GM12878 (cell line): Measurements from ENCODE around the gene MTHFD2. TPM values are rescaled to one million over a fixed set of nuclear protein-coding genes. Genes with fewer than 3 reads are reported as not detected.

Source experiments
- ATAC-seq: fragments of 200-7000 bp; cut with Tn5 transposase; 3 replicates; pipeline ENCODE4 v1.9.1; 2020; ENCODE audit warnings: mild to moderate bottlenecking, moderate library complexity
- BruUV-seq: library from RNA; stranded (reverse); fragments of 400-500 nt; replicated peaks from 2 replicates; lab custom pipeline; 2021; lab: Mats Ljungman, UMichigan
- CTCF ChIA-PET: fragments of 300-600 bp; sonication (Branson Sonifier 250); formaldehyde crosslinking; extraction: SDS; loops from one replicate; lab custom pipeline; 2021; ENCODE audit warnings: inconsistent platforms; lab: Yijun Ruan, JAX
- POLR2A ChIA-PET: fragments of 350-600 bp; formaldehyde crosslinking; extraction: SDS; loops from one replicate; lab custom pipeline; 2021; ENCODE audit warnings: inconsistent platforms; lab: Charles Lee
- RAD21 ChIA-PET: fragments of 300-600 bp; sonication (Branson Sonifier 250); formaldehyde crosslinking; loops from one replicate; lab custom pipeline; 2023; ENCODE audit warnings: antibody characterized with exemption; ENCODE audit not compliant: unreplicated experiment; lab: Charles Lee
- SMC1A ChIA-PET: fragments of 300-600 bp; sonication (Branson Sonifier 250); formaldehyde crosslinking; loops from one replicate; lab custom pipeline; 2023; ENCODE audit not compliant: unreplicated experiment, uncharacterized antibody; lab: Charles Lee
- DNase-seq: peaks from one replicate; pipeline ENCODE4 v3.0.0-alpha.2; 2011; ENCODE audit warnings: low read depth, low spot score
- FAIRE-seq: peaks from 3 replicates; lab custom pipeline; 2011; peaks lifted over from hg19 to GRCh38; lab: Jason Lieb, UNC
- H2AFZ ChIP-seq: 2 replicates; pipeline ENCODE4 v1.6.0; 2011; ENCODE audit warnings: low read depth, low read length, control low read depth; ENCODE audit not compliant: control insufficient read depth
- H3K27ac ChIP-seq: 2 replicates; pipeline ENCODE4 v1.5.1; 2011; ENCODE audit warnings: control low read depth; ENCODE audit not compliant: control insufficient read depth, insufficient read depth
- H3K27me3 ChIP-seq, 2 experiments: replicated peaks in 1 of 2; 2 replicates each; pipeline versions ENCODE4 v1.6.0 to v1.6.1; 2011; ENCODE audit warnings: low read length in 1 of 2; ENCODE audit not compliant: control insufficient read depth in 2 of 2, insufficient read depth in 2 of 2
- H3K36me3 ChIP-seq, 2 experiments: 2 replicates each; pipeline ENCODE4 v1.5.1; 2011; ENCODE audit warnings: low read length in 1 of 2; ENCODE audit not compliant: control insufficient read depth in 2 of 2, insufficient read depth in 2 of 2
- H3K4me1 ChIP-seq: 2 replicates; pipeline ENCODE4 v1.6.1; 2011; ENCODE audit warnings: mild to moderate bottlenecking, low read length, moderate library complexity, mixed read lengths; ENCODE audit not compliant: control insufficient read depth, insufficient read depth
- H3K4me2 ChIP-seq: 2 replicates; pipeline ENCODE4 v1.6.0; 2011; ENCODE audit warnings: control low read depth; ENCODE audit not compliant: control insufficient read depth, insufficient read depth
- H3K4me3 ChIP-seq: fragments of 200-600 bp; sonication (generic); 2 replicates; pipeline ENCODE4 v1.5.1; 2016
- H3K79me2 ChIP-seq: 2 replicates; pipeline ENCODE4 v1.6.0; 2011; ENCODE audit warnings: low read length; ENCODE audit not compliant: control insufficient read depth, insufficient read depth
- H3K9ac ChIP-seq: 2 replicates; pipeline ENCODE4 v1.8.0; 2011; ENCODE audit warnings: low read length, control low read depth, mixed read lengths; ENCODE audit not compliant: control insufficient read depth, insufficient read depth
- H3K9me3 ChIP-seq: replicated peaks from 3 replicates; pipeline ENCODE4 v1.5.1; 2011; ENCODE audit warnings: mild to moderate bottlenecking, low read length; ENCODE audit not compliant: control insufficient read depth, insufficient read depth
- H4K20me1 ChIP-seq: 2 replicates; pipeline ENCODE4 v1.6.0; 2011; ENCODE audit not compliant: control insufficient read depth, insufficient read depth
- E4F1 ChIP-seq: fragments of 450-650 bp; IDR thresholded peaks from 2 replicates; pipeline ENCODE4 v1.6.1; 2018; ENCODE audit warnings: borderline replicate concordance, mild to moderate bottlenecking; ENCODE audit not compliant: partially characterized antibody
- HSF1 ChIP-seq: fragments of 150-350 bp; IDR thresholded peaks from 2 replicates; pipeline ENCODE4 v1.6.1; 2014; ENCODE audit warnings: mild to moderate bottlenecking, low read depth, low read length
- RCOR1 ChIP-seq: conservative IDR thresholded peaks from 2 replicates; pipeline ENCODE4 v1.6.1; 2012; ENCODE audit warnings: low read depth, low read length, improper control_type of control experiment
- SPI1 ChIP-seq: IDR thresholded peaks from 2 replicates; pipeline ENCODE4 v1.6.1; 2011; ENCODE audit warnings: low read depth, mild to moderate bottlenecking, low read length, moderate library complexity, borderline replicate concordance; ENCODE audit not compliant: insufficient read depth
- SUPT20H ChIP-seq: IDR thresholded peaks from 2 replicates; pipeline ENCODE4 v1.6.1; 2011; ENCODE audit warnings: low read depth, mild to moderate bottlenecking, low read length, moderate library complexity, borderline replicate concordance; ENCODE audit not compliant: control insufficient read depth
- ZBED1 ChIP-seq: IDR thresholded peaks from 2 replicates; pipeline ENCODE4 v1.6.1; 2016; ENCODE audit warnings: borderline replicate concordance
- WGBS: methylation state at CpG from one replicate; pipeline ENCODE4 v1.1.6; 2016; ENCODE audit warnings: low lambda C conversion rate; ENCODE audit not compliant: insufficient replicate concordance, insufficient coverage; ENCODE audit errors: missing lambda C conversion rate; 5-methylcytosine and 5-hydroxymethylcytosine counted together
- in situ Hi-C: fragments of 300-500 bp; cut with MboI; formaldehyde crosslinking; loops from 9 replicates; pipeline ENCODE4 v1.14.3; 2018; ENCODE audit warnings: mixed read lengths
- intact Hi-C: fragments of 100-400 bp; cut with micrococcal nuclease; formaldehyde crosslinking; loops from one replicate; pipeline ENCODE4 v1.14.2; 2022; ENCODE audit not compliant: unreplicated experiment
- polyA plus RNA-seq, 11 experiments: library from polyadenylated mRNA; depleted of rRNA in 4 of 11; unstranded in 6 of 11; stranded (reverse) in 5 of 11; fragments of >200 nt; fragmentation: Nextera tagmentation in 4 of 11; fragmentation: Illumina TruSeq in 1 of 11; extraction: Ambion mirVana in 4 of 11; extraction: Trizol in 1 of 11; gene quantifications; 1 replicate in 1 of 11; 2 replicates in 10 of 11; pipeline versions ENCODE4 v1.2.1 to v1.2.3, GENCODE V29; 2011 to 2016; ENCODE audit warnings: inconsistent platforms in 2 of 11, missing spikeins in 2 of 11, low read depth in 1 of 11
- total RNA-seq, 4 experiments: library from RNA; depleted of rRNA in 3 of 4; stranded (reverse); fragments of >200 nt in 3 of 4; fragmentation: Illumina TruSeq in 1 of 4; extraction: Trizol in 1 of 4; gene quantifications; 2 replicates each; pipeline versions ENCODE4 v1.2.1 to v1.2.3, GENCODE V29; 2013 to 2021
- TF ChIP-seq, protein P1 (sequence below): fragments of 450-650 bp; conservative IDR thresholded peaks from 2 replicates; pipeline ENCODE4 v1.6.1; 2017; ENCODE audit warnings: mild to moderate bottlenecking, moderate library complexity
- TF ChIP-seq, protein P2 (sequence below): fragments of 450-650 bp; IDR thresholded peaks from 2 replicates; pipeline ENCODE4 v1.6.1; 2017; ENCODE audit warnings: mild to moderate bottlenecking

Gene MTHFD2
- total and polyA plus RNA-seq, 10 of the 15 experiments (the other 5 are each of a cell fraction or from before 2014, with no cell fraction given): 128 to 292 (median 150) TPM

DNA sequence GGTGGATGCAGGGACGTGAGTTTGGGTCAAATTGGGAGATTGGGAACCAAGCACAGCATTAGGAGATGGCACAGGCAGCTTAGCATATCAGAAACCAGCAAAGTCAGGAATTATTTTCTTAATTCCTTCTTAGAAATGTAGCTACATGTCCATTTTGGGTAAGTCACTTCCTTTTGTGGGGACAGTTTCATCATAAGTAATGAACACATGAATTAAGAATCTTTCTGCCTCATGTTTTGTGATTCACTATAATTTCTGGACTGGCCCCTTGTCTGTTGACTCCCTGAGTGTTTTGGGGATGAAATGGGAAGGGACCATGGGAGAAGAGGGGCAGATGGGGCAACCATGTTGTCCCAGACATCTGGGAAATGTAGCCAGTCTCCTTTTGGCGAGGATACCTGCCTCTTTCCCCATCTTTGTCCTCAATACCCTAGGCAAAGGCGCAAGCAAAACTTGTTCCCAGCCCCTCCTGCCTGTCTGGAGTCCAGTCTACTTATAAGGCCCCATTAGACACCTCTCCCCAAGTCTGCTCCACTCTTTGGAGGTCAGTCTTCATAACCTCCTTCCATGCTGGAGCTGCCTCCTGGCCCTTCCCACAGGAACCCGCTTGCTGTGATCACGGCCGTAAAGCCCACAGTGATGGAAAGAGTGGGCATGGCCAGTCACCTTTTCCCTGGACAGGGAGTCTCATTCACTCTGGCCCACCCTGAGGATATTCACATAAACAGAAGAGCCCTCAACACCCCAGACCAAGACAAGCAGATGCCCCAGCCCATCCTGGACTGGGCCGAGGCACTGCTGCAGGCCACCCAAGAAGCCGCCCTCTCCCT is 25.7 kb downstream of the MTHFD2 start:
- SMC1A ChIA-PET: no interaction called here
- RAD21 ChIA-PET: no interaction called here
- no peak overlapping the region for H3K4me3 ChIP-seq
- BruUV-seq: no TSS peak
- TF ChIP-seq, protein P1, sequence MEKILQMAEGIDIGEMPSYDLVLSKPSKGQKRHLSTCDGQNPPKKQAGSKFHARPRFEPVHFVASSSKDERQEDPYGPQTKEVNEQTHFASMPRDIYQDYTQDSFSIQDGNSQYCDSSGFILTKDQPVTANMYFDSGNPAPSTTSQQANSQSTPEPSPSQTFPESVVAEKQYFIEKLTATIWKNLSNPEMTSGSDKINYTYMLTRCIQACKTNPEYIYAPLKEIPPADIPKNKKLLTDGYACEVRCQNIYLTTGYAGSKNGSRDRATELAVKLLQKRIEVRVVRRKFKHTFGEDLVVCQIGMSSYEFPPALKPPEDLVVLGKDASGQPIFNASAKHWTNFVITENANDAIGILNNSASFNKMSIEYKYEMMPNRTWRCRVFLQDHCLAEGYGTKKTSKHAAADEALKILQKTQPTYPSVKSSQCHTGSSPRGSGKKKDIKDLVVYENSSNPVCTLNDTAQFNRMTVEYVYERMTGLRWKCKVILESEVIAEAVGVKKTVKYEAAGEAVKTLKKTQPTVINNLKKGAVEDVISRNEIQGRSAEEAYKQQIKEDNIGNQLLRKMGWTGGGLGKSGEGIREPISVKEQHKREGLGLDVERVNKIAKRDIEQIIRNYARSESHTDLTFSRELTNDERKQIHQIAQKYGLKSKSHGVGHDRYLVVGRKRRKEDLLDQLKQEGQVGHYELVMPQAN: no peak
- TF ChIP-seq SPI1 (no peak), E4F1 (no peak), HSF1 (no peak), RCOR1 (no peak), SUPT20H (no peak), ZBED1 (no peak)
- TF ChIP-seq, protein P2, sequence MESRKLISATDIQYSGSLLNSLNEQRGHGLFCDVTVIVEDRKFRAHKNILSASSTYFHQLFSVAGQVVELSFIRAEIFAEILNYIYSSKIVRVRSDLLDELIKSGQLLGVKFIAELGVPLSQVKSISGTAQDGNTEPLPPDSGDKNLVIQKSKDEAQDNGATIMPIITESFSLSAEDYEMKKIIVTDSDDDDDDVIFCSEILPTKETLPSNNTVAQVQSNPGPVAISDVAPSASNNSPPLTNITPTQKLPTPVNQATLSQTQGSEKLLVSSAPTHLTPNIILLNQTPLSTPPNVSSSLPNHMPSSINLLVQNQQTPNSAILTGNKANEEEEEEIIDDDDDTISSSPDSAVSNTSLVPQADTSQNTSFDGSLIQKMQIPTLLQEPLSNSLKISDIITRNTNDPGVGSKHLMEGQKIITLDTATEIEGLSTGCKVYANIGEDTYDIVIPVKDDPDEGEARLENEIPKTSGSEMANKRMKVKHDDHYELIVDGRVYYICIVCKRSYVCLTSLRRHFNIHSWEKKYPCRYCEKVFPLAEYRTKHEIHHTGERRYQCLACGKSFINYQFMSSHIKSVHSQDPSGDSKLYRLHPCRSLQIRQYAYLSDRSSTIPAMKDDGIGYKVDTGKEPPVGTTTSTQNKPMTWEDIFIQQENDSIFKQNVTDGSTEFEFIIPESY: no peak
- TF ChIP-seq, all 136 proteins: peak for 0
- ATAC-seq: peak; percentile 8; the same call in 2 of the 3 replicates
- POLR2A ChIA-PET: no interaction called here
- H3K27ac ChIP-seq: no peak overlapping the region
- H3K4me2 ChIP-seq: no peak overlapping the region
- 0 out of 4 replicates have a peak, but pooled peaks cover 0 to 5% of the 10 kb centered on the region in 2 experiments for H3K36me3 ChIP-seq
- H3K4me1 ChIP-seq: no peaks in the 10 kb centered on the region
- no peak for FAIRE-seq
- DNase-seq: no peak
- in situ Hi-C loops (no loop called here), intact Hi-C loops (no loop called here)
- no peaks in the 10 kb centered on the region for H3K9me3 ChIP-seq
- no peak overlapping the region for H2AFZ ChIP-seq
- CTCF ChIA-PET: no interaction called here
- H3K9ac ChIP-seq: no peak overlapping the region
- H4K20me1 ChIP-seq: no peaks in the 10 kb centered on the region
- 98% methylated on average over 8 of the region's 8 CpGs for WGBS
- H3K27me3 ChIP-seq: no peaks in the 10 kb centered on the region
- H3K79me2 ChIP-seq: no peaks in the 10 kb centered on the region
